Fibroblast of mammary gland (primary cell): ENCODE results near the gene AQP9.
A peak's percentile ranks its signal among the peaks of the same experiment; 100 is the strongest.

ENCODE experiments used
- DNase-seq: peaks from one replicate; pipeline ENCODE4 v3.0.0-alpha.2; 2010; ENCODE audit warnings: low read depth
- H3K4me3 ChIP-seq: 2 replicates; pipeline ENCODE4 v1.5.1; 2011; ENCODE audit warnings: low read depth, mild to moderate bottlenecking, low read length, moderate library complexity; ENCODE audit not compliant: control insufficient read depth
- TF ChIP-seq, protein P1 (sequence below): conservative IDR thresholded peaks from 2 replicates; pipeline ENCODE4 v1.5.1; 2011; ENCODE audit warnings: low read depth, low read length, inconsistent platforms; ENCODE audit not compliant: control insufficient read depth, insufficient read depth

Gene AQP9

DNA sequence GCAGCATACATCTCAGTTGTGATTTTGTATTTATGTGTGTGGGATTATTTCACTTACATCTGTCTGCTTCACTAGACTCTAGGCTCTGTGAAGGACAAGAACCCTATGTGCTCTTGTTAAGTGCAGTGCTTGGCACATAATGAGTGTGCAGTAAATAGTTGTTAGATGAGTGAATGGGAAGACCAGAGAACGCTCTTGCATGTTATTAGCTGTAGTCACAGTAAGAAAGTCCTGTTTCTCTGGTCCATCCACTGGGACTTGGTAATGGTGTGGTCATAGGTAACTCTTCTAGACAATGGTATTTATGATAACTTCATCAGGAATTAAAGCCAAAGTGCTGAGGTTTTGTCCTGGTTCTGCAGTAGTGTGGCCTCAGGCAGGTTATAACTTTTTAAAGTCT lies 1.4 kb upstream of the AQP9 start:
- TF ChIP-seq, protein P1, sequence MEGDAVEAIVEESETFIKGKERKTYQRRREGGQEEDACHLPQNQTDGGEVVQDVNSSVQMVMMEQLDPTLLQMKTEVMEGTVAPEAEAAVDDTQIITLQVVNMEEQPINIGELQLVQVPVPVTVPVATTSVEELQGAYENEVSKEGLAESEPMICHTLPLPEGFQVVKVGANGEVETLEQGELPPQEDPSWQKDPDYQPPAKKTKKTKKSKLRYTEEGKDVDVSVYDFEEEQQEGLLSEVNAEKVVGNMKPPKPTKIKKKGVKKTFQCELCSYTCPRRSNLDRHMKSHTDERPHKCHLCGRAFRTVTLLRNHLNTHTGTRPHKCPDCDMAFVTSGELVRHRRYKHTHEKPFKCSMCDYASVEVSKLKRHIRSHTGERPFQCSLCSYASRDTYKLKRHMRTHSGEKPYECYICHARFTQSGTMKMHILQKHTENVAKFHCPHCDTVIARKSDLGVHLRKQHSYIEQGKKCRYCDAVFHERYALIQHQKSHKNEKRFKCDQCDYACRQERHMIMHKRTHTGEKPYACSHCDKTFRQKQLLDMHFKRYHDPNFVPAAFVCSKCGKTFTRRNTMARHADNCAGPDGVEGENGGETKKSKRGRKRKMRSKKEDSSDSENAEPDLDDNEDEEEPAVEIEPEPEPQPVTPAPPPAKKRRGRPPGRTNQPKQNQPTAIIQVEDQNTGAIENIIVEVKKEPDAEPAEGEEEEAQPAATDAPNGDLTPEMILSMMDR: no peak
- no peak overlapping the region for H3K4me3 ChIP-seq
- DNase-seq: peak; percentile 83

DNA sequence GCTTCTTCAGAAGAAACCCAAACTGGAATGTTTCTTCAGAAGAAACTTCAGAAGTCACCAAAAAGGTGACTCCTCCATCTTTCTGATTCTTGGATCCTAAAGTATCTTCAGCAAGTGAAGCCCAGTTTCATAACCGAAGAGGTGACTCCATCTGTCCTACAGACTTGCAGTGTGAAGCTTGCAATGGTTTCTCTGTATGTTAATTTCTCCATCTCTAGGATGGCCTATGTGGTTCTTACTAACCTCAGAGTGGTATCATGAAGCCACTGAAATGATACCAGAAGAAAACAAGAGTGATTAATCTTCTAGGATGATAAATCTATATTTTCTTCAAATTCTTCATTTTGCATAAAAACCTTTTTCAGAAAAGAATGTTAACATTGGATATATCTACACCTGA lies 495 bp upstream of the AQP9 start:
- TF ChIP-seq, protein P1: no peak
- H3K4me3 ChIP-seq: no peak overlapping the region
- DNase-seq: no peak

DNA sequence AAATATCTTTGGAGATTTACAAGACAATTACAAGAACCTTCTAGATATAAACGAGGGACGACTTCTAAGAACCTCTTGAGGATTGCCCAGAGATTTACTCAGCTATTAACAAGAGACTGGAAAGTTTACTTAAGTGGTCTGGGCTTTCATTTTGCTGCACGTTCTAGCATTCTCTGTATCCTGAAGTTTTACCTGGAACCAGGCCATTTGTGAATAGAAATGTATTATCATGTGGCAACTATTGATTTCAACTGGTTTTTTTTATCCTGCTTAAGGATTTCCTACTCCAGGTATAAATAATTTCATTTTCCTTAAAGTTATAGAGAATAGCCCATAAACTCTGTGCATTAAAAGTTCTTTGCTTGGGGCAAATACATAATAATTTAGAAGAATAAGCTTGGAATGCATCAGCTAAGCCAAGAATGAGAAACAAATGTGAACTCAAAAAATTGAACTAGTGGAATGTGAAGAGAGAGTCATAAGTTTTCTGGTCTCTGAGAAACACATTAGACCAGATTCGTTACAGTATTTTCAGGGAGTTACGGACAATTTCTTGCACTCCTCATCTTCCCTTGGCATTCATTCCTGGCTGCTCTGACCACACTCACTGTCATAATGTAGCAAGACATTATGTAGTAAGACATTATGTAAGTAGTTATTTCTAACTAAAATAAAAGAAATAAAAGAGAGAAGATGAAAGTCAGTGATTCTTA lies 1.3 kb downstream of the AQP9 start:
- DNase-seq: peak; percentile 78
- TF ChIP-seq, protein P1: no peak
- H3K4me3 ChIP-seq: no peak overlapping the region

DNA sequence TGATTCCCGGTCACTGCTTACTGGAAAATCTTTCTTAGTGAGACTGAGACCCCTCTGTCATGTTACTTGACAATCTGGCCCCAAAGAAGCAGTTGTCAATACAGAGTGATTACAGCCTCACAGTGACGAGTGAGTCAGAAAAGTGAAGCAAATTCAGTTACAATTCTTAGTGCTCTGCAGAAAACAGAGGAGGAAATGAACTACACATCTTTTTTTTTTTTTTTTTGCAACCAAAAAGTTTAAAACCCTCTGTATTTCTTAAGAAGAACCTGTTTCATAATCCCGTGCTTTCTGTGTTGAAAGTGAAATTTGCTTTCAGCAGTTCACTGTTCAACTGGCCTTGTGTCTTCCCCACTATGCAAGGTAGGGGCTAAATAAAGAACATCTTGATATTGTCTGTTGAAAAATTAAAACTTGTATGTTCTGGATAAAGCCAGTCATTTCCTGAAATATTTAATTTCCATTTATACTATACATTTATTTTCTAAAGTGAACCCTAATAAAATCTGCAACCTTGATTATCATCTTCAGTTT lies 1.9 kb downstream of the AQP9 start:
- H3K4me3 ChIP-seq: no peak overlapping the region
- TF ChIP-seq, protein P1: no peak
- DNase-seq: peak; percentile 49

DNA sequence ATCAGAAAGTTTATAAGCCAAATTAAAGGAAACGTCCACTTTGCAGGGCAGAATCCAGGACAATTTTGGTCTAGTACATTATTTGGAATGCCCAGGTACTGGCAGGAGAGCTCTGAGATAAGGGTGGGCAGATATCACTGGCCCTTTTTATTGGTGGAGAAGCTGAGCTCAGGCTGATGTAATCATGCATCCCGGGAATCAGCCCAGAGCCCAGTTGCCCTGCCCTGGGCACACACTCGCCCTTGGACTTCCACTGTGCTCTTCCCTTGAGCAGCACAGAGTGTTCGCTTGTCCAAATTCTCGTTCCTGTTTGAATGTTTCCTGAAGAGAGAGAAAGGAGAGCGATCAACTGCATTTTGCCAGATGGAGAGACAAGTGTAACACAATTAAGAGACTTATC lies 3.7 kb downstream of the AQP9 start:
- no peak for DNase-seq
- TF ChIP-seq, protein P1: no peak
- no peak overlapping the region for H3K4me3 ChIP-seq

DNA sequence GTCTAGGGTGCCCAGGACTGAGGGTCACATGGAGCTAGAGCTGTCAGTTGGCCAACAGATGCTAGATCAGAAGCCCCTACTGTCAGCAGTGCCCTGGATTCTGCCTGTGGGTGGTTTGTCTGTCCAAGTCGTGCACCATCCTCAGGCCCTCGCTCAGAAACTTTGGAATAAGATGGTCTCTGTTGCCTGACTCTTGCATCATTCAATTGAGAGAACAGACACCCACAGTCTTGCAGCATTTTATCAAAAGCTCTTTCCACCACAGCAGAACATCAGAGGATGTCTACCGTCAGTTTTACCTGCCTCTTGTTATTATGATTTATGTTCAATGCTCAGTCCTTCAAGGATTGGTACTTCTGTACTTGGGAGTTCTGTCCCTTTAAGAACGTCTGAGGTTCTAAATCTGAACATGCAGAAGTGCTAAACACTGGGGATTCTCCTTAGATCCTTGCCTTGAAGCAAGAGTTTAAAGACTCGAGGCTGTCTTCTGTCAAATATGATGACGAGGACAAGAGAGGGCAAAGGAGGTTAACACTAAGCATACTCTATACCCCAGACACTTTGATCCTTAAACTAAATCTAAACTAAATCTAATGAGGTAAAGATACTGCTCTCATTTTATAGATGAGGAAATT lies 4.8 kb downstream of the AQP9 start:
- DNase-seq: no peak

More for the DNA sequence above, 4.8 kb downstream of the AQP9 start:
- no peak overlapping the region for H3K4me3 ChIP-seq
- TF ChIP-seq, protein P1: no peak
